MV-4-11 (cell line): ENCODE results near the gene ZBTB2.
"Not testable (repeated sequence)": the region's sequence is repeated elsewhere in the genome, so short reads cannot be mapped to it uniquely, and the experiment has no call there.

Experiments used
- DNase-seq: peaks from one replicate; lab custom pipeline; 2025; lab: John Stamatoyannopoulos, UW

The ZBTB2 gene

GRCh38 chr6:151372164-151372563, 19.2 kb downstream of the ZBTB2 start:
- DNase-seq: no peak

- DNase-seq: no peak
Observed at GRCh38 chr6:151370509-151371078, 20.8 kb downstream of the ZBTB2 start.

- no peak for DNase-seq
Observed at GRCh38 chr6:151365233-151365632, 26.1 kb downstream of the ZBTB2 start.

GRCh38 chr6:151359486-151359885, 31.9 kb downstream of the ZBTB2 start:
- no peak for DNase-seq

- DNase-seq: no peak
Observed at GRCh38 chr6:151358475-151358874, 32.9 kb downstream of the ZBTB2 start.

- DNase-seq: no peak
Observed at GRCh38 chr6:151357758-151358436, 33.5 kb downstream of the ZBTB2 start.

- not testable (repeated sequence) for DNase-seq
Observed at GRCh38 chr6:151356983-151357382, 34.4 kb downstream of the ZBTB2 start.

GRCh38 chr6:151353795-151354194, 37.6 kb downstream of the ZBTB2 start:
- DNase-seq: no peak

- no peak for DNase-seq
Observed at GRCh38 chr6:151352410-151353396, 38.7 kb downstream of the ZBTB2 start.

- no peak for DNase-seq
Observed at GRCh38 chr6:151351731-151352130, 39.6 kb downstream of the ZBTB2 start.

- DNase-seq: no peak
Observed at GRCh38 chr6:151351146-151351700, 40.1 kb downstream of the ZBTB2 start.

- no peak for DNase-seq
Observed at GRCh38 chr6:151350442-151351145, 40.8 kb downstream of the ZBTB2 start.

GRCh38 chr6:151349651-151350270, 41.6 kb downstream of the ZBTB2 start:
- no peak for DNase-seq

GRCh38 chr6:151342750-151343149, 48.6 kb downstream of the ZBTB2 start:
- not testable (repeated sequence) for DNase-seq

GRCh38 chr6:151341476-151342195, 49.7 kb downstream of the ZBTB2 start:
- no peak for DNase-seq

GRCh38 chr6:151340219-151340978, 51.0 kb downstream of the ZBTB2 start:
- DNase-seq: no peak

GRCh38 chr6:151339369-151339768, 52.0 kb downstream of the ZBTB2 start:
- no peak for DNase-seq

- no peak for DNase-seq
Observed at GRCh38 chr6:151338651-151339200, 52.6 kb downstream of the ZBTB2 start.

- DNase-seq: no peak
Observed at GRCh38 chr6:151335930-151336329, 55.4 kb downstream of the ZBTB2 start.
